ENCODE results near the gene HARS1. TPM values are rescaled to one million over a fixed set of nuclear protein-coding genes. Genes with fewer than 3 reads are reported as not detected.
"Not testable (repeated sequence)": the region's sequence is repeated elsewhere in the genome, so short reads cannot be mapped to it uniquely, and the experiment has no call there.

HARS1 gene
- total and polyA plus RNA-seq, 2 of the 13 experiments (the other 11 are each of a cell fraction or from before 2014, with no cell fraction given) = 36.9 to 66.2 TPM

DNA sequence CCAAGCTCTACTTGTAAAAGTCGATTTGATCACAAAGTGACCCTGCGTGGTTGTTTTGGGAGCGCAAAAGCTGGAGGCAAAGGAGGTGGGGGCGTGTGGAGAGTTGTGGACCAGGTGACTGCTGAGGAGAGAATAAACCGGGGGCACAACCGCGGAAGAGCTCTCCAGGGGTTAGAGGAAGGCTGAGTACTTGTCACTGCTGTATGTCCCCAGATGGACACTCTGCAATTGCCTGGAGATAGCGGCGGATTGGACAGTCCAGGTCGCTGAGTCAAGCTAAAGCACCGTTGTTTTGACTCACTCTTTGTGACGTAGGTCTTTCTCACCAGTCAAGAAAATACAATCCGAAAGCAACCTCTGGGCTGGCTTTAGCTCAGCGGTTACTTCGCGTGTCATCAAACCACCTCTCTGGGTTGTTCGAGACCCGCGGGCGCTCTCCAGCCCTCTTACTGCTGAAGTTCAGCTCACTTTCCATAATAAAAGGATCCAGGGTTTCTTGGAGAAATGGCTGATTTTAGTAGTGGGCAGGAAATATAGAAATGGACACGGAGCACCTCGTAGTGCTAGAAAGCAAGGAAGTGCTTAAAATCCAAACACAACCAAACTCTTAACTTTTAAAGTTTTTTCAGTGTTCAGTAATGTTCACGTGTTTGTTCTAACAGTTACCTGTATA lies 34.8 kb upstream of the HARS1 start (continued):
- TF ChIP-seq ZNF660 (CRISPR knock-in tag; IDR thresholded peaks at IDR 0.05; ENCODE audit: borderline replicate concordance, low read depth) (no peak), ZNF644 (CRISPR knock-in tag; IDR thresholded peaks at IDR 0.05; ENCODE audit: low read depth) (0 out of 2 replicates have a peak, but pooled peaks have one; percentile 18), IRF2 (CRISPR knock-in tag; IDR thresholded peaks at IDR 0.05) (peak; percentile 81), ZNF788 (CRISPR knock-in tag; IDR thresholded peaks at IDR 0.05; ENCODE audit: borderline replicate concordance) (peak; percentile 46; the same call in 1 of the 2 replicates)
- TF ChIP-seq, protein P1, sequence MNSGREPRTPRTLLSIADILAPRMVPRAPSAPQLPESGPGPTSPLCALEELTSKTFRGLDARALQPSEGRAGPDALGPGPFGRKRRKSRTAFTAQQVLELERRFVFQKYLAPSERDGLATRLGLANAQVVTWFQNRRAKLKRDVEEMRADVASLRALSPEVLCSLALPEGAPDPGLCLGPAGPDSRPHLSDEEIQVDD (CRISPR knock-in tag; IDR thresholded peaks at IDR 0.05; ENCODE audit: borderline replicate concordance) = no peak
- TF ChIP-seq, protein P2, sequence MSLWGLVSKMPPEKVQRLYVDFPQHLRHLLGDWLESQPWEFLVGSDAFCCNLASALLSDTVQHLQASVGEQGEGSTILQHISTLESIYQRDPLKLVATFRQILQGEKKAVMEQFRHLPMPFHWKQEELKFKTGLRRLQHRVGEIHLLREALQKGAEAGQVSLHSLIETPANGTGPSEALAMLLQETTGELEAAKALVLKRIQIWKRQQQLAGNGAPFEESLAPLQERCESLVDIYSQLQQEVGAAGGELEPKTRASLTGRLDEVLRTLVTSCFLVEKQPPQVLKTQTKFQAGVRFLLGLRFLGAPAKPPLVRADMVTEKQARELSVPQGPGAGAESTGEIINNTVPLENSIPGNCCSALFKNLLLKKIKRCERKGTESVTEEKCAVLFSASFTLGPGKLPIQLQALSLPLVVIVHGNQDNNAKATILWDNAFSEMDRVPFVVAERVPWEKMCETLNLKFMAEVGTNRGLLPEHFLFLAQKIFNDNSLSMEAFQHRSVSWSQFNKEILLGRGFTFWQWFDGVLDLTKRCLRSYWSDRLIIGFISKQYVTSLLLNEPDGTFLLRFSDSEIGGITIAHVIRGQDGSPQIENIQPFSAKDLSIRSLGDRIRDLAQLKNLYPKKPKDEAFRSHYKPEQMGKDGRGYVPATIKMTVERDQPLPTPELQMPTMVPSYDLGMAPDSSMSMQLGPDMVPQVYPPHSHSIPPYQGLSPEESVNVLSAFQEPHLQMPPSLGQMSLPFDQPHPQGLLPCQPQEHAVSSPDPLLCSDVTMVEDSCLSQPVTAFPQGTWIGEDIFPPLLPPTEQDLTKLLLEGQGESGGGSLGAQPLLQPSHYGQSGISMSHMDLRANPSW (CRISPR knock-in tag; IDR thresholded peaks at IDR 0.05; ENCODE audit: borderline replicate concordance) = peak; percentile 36; the same call in 1 of the 2 replicates
- TF ChIP-seq, protein P3, sequence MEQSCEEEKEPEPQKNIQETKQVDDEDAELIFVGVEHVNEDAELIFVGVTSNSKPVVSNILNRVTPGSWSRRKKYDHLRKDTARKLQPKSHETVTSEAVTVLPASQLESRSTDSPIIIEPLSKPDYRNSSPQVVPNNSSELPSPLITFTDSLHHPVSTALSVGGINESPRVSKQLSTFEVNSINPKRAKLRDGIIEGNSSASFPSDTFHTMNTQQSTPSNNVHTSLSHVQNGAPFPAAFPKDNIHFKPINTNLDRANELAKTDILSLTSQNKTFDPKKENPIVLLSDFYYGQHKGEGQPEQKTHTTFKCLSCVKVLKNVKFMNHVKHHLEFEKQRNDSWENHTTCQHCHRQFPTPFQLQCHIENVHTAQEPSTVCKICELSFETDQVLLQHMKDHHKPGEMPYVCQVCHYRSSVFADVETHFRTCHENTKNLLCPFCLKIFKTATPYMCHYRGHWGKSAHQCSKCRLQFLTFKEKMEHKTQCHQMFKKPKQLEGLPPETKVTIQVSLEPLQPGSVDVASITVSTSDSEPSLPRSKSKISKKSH (CRISPR knock-in tag; IDR thresholded peaks at IDR 0.05; ENCODE audit: borderline replicate concordance) = no peak

DNA sequence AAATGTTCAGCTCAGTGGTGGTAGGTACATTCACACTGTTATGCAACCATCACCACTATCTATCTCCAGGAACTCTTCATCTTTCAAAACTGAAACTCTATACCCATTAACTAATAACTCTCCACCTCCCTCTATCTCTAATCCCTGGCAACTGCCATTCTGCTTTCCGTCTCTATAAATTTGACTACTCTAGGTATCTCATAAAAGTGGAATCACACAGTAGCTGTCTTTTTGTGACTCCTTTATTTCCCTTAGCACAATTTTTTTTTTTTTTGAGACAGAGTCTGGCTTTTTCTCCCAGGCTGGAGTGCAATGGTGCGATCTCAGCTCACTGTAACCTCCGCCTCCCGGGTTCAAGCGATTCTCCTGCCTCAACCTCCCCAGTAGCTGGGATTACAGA lies 30.2 kb upstream of the HARS1 start:
- 34% methylated on average over 5 of the region's 5 CpGs for WGBS (ENCODE audit: low lambda C conversion rate)
- POLR2A ChIA-PET = interaction anchor here (0.7 kb wide), 1 partner anchor 319 kb away, joined by 4 read pairs; no protein-coding TSS in a partner anchor
- not testable (repeated sequence) for FAIRE-seq

DNA sequence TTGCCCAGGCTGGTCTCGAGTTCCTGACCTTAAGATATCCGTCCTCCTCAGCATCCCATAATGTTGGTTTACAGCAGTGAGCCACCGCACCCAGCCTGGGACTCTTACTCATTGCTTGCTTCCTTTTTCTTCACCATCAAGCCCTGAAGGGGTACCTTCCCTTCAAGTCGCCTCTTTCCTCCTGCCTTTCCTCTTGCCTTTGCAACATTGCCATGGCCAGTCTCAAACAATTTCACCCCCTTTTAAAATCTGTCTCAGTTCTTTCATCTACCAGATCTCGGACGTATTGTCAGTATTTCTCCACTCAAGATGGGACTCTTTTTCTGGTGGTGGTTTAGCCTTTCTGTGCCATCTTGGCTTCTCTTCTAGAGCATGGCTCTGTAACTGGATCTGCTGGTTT lies 29.6 kb upstream of the HARS1 start:
- H3K27ac ChIP-seq (ENCODE audit: extremely low read length, insufficient read depth, low read length); H3K9ac ChIP-seq (ENCODE audit: insufficient read depth, low read depth, low read length); intact Hi-C loops (cut with micrococcal nuclease; ENCODE audit: unreplicated experiment); FAIRE-seq; DNase-seq (ENCODE audit: low spot score); H3K9me3 ChIP-seq (ENCODE audit: low read length); H3K4me3 ChIP-seq (replicated peaks in 1 of 3; ENCODE audit: insufficient read depth in 1 of 3, low read depth in 2 of 3, low read length in 3 of 3); H3K27me3 ChIP-seq (ENCODE audit: control insufficient read depth in 1 of 2, insufficient read depth in 2 of 2, low read length in 2 of 2); H2AFZ ChIP-seq (ENCODE audit: low read length); H3K79me2 ChIP-seq (ENCODE audit: insufficient read depth, low read length); ATAC-seq; H3K36me3 ChIP-seq (replicated peaks in 1 of 2; ENCODE audit: control insufficient read depth in 1 of 2, insufficient read depth in 2 of 2, low read length in 2 of 2); H4K20me1 ChIP-seq (ENCODE audit: insufficient read depth, low read length); BruUV-seq (replicated peaks): not testable (repeated sequence)
- WGBS (ENCODE audit: low lambda C conversion rate) = 46% methylated on average over 6 of the region's 6 CpGs
- H3K4me1 ChIP-seq (ENCODE audit: insufficient read depth, low read length) = peaks cover 28% of the 10 kb centered on the region
- in situ Hi-C loops (cut with HindIII; ENCODE audit: extremely low pct_ligation_motif_present, low pct_unique_long_range_greater_than_20kb) = loop anchor here (10.0 kb wide), 1 partner anchor 156 kb away; the partner anchor contains the start of genes APBB3 and SLC35A4
- CTCF ChIA-PET (ENCODE audit: low intra/inter-chr PET ratio, low total read pairs) = interaction anchor here (1.6 kb wide), 1 partner anchor 145 kb away, joined by 4 read pairs; no protein-coding TSS in a partner anchor
- POLR2A ChIA-PET = interaction anchor here (0.9 to 2.6 kb wide), 2 partner anchors 173 to 320 kb away, joined by 3 to 17 read pairs; partner anchors contain the start of genes ANKHD1 and EIF4EBP3
- peak overlapping the region; percentile 24; the same call in 1 of the 2 replicates for H3K4me2 ChIP-seq (ENCODE audit: low read depth, low read length)

More for the DNA sequence above, 30.2 kb upstream of the HARS1 start:
- DNase-seq (ENCODE audit: low spot score); H3K27me3 ChIP-seq (ENCODE audit: control insufficient read depth in 1 of 2, insufficient read depth in 2 of 2, low read length in 2 of 2); H3K79me2 ChIP-seq (ENCODE audit: insufficient read depth, low read length); H3K27ac ChIP-seq (ENCODE audit: extremely low read length, insufficient read depth, low read length); intact Hi-C loops (cut with micrococcal nuclease; ENCODE audit: unreplicated experiment); H4K20me1 ChIP-seq (ENCODE audit: insufficient read depth, low read length); ATAC-seq; H2AFZ ChIP-seq (ENCODE audit: low read length); H3K36me3 ChIP-seq (replicated peaks in 1 of 2; ENCODE audit: control insufficient read depth in 1 of 2, insufficient read depth in 2 of 2, low read length in 2 of 2); H3K9ac ChIP-seq (ENCODE audit: insufficient read depth, low read depth, low read length); BruUV-seq (replicated peaks); CTCF ChIA-PET (ENCODE audit: low intra/inter-chr PET ratio, low total read pairs); H3K9me3 ChIP-seq (ENCODE audit: low read length); H3K4me3 ChIP-seq (replicated peaks in 1 of 3; ENCODE audit: insufficient read depth in 1 of 3, low read depth in 2 of 3, low read length in 3 of 3): not testable (repeated sequence)
- Histone ChIP-seq H3K4me2 (ENCODE audit: low read depth, low read length) (peak overlapping the region; percentile 12; the same call in 1 of the 2 replicates), H3K4me1 (ENCODE audit: insufficient read depth, low read length) (peaks cover 29% of the 10 kb centered on the region)
- in situ Hi-C loops (cut with HindIII; ENCODE audit: extremely low pct_ligation_motif_present, low pct_unique_long_range_greater_than_20kb) = loop anchor here (10.0 kb wide), 1 partner anchor 157 kb away; the partner anchor contains the start of genes APBB3 and SLC35A4
